OCI-M1 (cell line): Measurements from ENCODE around the gene KPTN.

Source experiments
- DNase-seq: peaks from one replicate; lab custom pipeline; 2025; lab: John Stamatoyannopoulos, UW

KPTN gene

DNA sequence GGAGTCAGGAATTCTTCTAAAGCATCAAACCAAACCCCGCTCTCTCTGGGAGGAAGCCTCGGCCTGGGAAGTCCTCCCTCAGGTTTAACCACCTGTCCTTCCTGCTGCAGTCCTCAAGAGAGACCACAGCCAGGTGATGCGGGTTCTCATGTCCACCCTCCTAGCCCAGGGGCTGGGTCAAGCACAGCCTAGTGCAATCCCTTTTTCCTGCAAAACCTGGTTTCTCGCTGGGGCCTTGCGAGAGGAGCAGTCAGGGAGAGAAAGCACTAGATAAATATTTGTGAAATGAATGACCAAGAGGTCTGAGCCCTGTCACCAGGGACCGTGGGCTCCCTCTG is 14.7 kb downstream of the KPTN start:
- DNase-seq, result no peak

DNA sequence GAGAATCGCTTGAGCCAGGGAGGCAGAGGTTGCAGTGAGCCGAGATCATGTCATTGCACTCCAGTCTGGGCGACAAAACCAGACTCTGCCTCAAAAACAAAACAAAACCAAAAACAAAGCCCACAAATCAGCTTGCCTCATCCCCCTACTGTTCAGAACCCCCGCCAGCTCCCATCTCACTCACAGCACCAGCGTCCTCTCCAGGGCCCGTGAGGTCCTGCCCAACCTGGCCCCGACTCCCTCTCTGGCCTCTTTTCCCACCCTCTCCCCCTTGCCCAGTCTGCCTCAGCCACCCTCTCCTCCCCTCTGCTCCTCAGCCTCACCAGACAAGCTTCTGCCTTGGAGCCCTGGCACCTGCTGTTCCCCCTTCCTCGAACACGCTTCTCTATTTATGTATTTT is 16.1 kb downstream of the KPTN start:
- no peak for DNase-seq

DNA sequence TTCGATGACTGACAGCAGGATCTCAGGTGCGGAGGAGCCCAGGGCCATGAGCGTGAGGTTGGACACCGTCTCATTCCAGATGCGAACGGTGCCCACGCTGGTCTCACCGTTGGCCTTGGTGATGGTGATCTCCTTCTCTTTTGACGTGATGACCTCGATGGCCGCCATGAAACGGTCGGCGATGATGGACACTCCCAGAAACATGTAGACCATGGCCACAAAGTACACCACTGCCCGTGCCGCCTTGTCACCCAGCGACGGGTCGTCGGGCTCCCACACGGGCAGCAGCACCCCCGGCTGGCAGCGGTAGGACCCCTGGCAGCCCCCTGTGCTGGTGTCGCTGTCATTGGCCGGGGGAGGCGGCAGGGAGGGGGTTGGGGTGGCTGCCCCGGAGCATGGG is 18.1 kb downstream of the KPTN start:
- no peak for DNase-seq

DNA sequence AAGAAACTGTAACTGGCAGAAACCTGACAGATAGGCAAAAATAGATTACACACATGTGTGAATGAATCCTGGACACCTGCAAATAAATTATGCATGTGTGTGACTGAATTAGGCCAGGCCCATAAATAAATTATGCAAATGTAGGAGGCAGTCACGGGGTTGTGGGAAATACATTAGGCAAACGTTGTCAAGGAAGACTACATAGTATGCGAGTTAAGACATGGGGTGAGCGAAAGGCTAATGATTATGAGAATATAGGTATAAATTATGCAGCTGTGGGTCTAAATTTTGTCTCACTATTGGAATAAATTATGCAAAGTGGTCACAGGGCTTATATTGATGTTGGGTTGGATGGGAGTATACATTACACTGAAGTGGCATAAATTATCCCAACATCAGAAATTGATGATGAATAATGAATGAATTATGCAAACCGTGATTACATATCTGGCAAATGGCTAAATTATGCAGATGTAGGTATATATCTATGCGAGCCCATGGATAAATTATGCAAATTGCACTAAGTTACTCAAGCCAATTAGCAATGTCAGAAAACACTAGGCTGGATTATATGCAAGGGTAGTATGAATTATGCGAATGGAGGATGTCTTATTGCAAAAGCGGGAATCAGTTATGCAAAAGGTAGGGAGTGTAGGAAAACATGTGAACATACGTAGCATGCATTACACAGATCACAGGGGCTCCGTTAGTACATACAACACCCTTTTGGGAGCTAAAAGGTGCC is 19.2 kb downstream of the KPTN start:
- DNase-seq, result no peak

DNA sequence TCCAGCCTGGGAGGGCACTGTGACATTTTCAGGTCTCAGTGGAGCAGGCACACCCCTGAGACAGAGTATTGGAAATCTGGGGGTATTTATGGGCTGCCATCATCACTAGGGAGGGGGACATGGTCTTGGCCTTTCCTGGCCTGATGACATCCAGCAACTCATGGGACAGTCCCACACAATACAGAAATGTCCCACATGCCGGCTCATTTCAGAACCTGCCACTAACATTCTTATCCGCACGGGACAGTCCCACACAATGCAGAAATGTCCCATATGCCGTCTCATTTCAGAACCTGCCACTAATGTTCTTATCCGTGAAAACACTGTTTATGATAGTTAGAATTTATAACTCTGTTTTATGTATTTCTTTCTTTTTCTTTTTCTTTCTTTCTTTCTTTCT is 22.1 kb downstream of the KPTN start:
- no peak for DNase-seq

DNA sequence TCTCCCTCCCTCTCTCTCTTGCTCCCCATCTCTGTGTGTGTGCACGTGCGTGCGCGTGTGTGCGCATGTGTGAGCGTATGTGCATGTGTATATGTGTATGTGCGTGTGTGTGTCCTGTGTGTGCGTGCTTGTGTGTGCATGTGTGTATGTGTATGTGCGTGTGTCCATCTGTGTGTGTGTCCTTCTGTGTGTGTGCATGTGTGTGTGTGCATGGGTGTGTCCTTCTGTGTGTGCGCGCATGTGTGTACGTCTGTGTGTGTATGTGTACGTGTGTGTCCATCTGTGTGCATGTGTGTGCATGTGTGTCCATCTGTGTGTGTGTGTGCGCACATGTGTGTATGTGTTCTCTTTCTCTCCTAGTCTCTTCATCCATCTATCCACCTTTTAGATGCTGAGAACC is 24.5 kb downstream of the KPTN start:
- DNase-seq, result no peak

DNA sequence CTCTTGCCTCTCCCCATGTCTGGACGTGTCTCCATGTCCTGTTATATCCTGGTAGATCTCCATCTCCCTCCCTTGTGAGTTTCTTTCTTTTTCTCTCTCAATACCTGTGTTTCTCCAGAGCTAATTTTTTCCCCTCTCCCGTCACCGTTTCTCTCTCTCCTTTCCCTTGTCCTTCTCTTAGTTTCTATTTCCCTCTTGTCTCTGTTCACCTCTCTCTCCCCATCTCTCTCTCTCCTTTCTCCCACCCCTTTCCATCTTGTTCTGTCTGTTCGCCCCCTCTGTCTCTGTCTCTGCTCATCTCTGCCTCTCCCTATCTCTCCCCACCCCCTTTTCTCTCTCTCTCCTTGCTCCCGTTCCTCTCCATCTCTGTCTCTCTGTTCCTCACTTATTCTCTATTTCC is 25.3 kb downstream of the KPTN start:
- no peak for DNase-seq

DNA sequence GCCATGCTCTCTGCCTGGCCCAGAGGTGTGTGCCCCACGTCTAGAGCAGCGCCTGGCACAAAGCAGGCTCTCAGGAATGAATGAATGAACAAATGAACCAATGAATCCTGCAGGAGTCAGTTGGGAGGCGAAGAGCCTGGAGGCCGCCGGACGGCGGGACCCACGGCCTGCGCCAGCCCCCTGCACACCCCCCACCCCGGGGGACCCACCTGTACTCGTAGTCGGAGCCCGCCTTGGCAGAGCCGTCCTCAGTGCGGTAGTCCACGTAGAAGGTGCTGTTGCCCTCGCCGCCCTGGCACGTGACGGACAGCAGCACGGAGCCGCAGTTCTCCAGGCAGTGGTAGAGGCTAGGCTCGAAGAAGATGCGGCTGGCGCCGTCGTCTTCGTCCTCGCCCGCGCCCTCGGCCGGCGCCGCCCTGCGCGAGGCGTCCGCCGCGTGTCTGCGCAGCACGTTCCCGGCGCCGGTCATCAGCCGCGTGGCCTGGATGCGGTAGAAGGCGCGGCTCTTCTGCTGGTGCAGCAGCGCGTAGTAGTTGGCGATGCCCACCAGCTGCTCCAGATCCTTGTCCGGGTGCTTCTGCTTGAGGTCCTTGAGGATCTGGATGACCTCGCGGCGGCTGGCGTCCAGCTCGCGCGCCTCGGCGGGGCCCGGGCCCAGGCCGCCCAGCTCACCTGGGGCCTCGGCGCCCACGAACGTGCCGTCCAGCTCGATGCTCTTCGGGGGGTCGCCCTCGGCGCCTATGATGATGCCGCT is 27.1 kb downstream of the KPTN start:
- no peak for DNase-seq

DNA sequence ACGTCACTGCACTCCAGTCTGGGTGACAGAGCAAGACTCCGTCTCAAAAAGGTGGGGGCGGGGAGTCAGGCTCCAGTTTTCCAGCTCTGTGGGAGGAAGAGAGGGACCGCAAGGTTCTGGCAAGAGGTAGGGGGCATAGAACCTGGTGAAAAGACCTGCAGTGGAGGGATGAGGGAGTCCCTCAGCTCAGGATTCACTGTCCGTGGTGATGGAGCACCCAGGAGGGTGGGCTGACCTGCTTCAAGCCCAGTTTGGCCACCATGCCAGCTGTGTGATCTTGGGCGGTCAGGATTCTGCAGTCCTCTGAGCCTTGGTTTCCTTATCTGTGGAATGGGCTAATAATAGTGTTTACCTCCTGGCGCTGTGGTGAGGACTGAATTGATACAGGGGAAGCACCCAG is 33.5 kb downstream of the KPTN start:
- DNase-seq, result no peak

DNA sequence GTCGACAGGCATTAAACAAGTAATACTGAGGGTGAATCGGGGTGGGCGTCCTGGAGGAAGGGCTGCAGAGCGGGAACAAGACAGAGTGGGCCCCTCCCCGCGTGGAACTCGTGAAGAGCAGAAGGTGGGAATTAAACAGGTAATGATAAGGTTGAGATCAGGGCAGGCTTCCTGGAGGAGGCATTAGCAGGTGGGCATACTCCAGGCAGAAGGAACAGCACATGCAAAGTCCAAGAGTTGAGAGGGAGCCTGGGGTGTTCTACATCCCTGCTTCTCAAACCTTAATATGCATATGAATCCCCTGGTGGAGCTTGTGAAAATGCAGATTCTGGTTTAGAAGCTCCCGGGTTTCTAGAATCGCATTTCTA is 35.7 kb downstream of the KPTN start:
- DNase-seq, result no peak

DNA sequence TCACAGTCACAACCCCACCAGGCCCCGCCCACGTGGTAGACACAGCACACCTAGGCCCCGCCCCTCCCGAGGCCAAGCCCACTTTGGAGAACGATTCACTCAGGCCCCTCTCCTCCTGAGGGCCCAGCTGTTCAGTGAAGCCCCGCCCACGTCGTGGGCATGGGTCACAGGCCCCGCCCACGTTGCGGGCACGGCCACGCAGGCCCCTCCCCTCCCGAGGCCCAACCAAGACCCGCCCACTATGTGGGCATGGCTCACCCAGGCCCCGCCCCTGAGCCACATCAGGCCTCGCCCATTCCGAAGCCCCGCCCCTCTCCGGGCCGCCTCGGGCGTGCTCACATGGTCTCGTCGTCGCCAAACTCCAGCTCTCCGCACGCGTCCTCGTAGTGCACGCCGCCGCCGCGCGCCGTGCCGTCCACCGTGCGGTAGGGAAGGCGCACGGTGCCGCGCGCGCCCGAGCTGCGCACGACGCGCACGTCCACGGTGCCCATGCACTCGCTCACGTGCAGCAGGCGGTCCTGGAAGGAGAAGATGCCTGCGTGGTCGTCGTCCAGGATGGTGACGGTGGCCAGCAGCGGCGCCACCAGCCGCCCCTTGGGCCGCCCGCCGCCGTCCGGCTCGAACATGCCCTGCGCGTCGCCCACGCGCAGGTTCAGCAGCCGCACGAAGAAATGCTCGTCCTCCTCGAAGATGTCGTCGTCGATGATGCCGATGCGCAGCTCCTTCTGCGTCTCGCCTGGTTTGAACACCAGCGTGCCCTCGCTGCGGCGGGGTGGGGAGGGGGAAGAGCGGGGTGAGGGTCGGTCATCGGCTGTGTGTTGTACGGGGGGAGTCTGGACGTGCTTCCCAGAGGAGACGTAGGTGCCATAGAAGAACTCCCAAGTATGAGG is 36.3 kb downstream of the KPTN start:
- DNase-seq, result peak; percentile 42

DNA sequence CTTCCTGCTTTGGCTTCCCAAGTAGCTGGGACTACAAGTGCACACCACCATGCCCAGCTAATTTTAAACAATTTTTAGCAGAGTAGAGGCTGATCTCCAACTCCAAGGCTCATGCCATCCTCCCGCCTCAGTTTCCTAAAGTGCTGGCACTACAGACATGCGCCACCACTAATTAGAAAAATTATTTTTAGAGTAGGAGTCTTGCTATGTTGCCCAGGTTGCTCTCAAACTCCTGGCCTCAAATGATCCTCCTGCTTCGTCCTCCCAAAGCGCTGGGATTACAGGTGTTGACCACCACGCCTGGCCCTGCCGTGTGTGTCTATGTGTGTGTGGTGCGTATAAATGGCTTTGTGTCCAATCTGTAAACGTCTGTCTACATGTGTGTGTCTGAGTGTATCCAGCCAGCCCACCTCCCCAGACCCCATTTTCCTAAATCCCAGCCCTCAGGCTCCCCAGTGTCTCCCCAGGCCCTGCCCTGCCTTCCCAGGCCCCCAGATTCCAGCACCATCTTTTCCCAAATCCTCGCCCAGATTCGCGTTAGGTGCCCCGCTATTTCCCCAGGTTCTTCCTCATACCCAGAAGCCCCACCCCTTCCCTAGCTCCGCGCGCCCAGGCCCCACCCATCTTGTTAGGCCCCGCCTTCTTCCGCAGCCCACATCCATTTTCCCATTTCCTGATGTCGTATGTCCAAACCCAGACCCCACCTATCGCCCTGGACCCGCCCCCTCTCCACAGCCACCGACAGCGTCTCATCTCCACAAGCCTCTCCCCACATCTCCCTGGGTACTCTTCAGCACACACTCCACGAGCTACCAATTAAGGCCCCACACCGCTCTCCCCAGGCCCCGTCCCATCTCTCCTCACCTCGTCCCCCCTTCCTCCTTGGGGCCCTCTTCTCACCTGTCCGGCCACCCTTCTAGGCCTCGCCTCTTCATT is 37.2 kb downstream of the KPTN start:
- peak; percentile 36 for DNase-seq

DNA sequence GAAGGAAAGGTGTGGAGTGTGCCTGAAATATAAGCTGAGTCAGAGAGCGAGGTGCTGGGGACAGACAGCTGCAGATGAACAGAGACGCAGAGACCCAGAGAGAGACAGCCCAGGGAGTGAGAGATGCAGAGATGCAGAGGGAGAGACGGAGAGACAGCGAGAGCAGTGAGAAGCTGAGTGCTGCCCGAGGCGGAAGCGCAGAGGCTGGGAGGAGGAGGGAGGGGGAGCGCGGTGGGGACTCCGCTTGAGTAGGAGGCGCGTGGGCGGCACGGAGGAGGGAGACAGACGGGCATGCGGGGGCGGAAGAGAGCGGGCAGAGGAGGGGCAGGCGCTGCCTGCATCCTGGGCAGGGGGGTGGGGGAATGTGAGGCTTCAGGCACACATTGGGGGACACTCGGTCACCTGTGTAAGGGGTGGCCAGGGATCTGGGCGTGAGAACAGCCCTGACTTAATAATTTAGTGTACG is 38.0 kb downstream of the KPTN start:
- peak; percentile 79 for DNase-seq

DNA sequence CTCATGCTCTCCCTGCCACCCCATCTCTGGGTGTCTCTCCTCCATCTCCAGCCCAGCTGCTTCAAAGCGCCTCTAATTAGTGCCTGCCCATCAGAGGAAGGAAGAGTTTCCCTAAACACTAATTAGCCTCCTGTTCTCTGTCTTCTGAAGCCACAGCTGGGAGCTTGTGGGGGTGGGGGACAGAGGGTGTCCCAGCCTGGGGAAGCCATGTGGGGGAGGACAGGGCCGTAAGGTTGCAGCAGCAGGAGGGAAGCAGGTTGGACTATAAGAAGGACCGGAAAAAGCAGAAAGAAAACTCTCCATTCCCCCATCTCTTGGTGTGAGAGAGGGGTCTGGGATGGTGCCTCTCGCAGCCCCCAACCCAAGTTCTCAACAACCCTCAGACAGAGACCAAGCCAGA is 38.5 kb downstream of the KPTN start:
- no peak for DNase-seq

DNA sequence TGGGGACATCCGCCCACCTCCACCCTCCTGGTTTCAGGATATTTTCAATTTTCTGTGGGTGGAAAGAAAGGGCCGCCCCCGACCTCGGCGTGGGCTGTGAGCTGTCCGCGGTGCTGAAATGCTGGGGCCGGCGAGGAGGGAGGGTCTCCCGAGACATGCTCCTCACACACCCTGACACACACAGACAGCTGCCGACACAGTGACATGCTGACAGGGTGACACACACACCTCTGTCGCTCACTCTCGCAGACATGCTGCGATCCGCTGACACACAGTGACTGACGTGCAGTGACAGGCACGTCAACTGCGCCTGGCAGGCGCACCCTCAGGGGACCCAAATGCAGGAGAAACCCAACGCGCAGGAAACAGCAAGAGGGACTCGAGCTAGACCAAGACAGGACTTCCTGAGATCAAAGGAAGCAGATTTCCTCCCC is 39.6 kb downstream of the KPTN start:
- DNase-seq, result peak; percentile 37

DNA sequence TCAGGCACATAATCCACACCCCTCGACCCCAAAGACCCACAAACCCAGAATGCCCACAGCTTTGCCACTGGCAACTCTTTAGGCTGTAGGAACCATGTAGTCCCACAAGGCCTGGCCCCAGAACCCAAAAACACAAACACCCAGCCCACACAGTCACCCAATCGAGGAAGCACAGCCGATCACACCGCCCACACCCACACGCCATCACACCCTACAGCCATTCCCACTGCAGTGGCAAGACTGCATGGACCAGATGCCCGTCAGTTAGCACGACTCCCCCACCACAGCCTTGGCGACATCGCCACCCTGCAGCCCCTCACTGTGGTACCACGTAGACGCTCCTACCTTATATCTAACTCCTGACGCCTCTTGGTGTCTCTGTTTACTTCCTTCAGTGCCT is 40.7 kb downstream of the KPTN start:
- DNase-seq, result no peak

DNA sequence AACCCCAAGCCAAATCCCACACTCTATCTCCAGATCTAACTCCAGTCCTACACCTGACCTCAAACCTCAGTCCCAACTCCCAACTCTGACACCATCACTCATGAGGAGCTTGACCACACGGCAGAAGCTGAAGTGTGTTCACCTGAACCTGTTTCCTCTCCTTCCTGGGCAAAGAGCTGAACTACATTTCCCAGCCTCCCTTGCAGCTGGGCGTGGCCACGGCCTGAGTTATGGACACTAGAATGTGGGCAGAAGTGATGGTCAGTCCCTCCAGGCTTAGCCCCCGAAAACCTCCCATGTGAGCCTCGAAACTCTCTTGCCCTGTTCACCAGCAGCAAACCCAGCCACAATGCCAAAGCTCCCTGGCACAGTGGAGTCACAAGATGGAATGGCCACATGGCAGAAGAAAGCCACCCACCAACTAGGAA is 45.2 kb downstream of the KPTN start:
- DNase-seq, result no peak

DNA sequence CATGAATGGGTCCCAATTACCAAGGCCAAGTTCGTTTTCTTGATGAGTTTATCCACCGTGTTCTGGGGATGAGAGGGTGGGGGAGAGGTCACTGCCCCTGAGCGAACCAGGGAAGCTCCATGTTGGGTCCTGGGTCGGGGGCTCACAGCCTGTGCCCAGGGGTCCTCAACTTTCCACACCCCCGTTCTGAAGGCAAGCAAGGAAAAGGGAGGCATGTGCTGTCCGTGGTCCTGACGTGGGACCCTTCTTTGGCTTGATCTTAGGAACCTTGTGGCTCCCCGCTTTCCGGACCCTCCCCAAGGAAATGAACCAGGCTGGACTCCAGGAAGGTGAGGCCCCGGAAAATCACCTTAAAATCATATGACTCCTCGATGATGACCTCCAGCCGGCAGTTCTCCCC is 46.5 kb downstream of the KPTN start:
- DNase-seq, result no peak

DNA sequence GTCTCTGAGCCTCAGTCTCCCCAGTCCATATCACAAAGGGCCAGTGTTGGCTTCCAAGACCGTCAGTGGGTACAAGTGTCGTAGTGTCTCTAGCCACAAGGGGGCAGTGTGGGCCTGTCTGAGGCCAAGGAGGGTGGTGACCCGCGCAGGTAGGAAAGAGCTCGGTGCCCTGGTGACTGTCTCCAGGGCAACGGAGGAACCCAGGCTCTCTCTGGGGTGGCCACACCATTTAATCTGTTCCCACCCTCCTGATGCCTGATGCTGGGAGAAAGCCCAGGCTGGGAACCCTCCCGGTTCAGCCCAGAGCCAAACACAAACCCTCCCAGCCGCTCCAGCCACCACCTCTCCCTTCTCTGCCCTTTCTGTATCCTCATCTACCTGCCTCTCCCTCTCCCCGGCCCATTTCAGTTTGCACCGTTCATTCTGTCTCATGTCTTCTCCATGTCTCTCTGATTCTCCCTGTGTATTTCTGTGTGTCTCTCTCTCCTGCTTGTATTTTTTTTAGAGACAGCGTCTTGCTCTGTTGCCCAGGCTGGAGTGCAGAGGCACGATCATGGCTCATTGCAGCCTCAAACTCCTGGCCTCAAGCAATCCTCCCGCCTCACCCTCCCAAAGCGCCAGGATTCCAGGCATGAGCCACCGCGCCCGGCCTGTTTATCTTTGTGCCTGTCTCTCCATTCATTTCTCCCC is 47.2 kb downstream of the KPTN start:
- DNase-seq, result peak; percentile 88

DNA sequence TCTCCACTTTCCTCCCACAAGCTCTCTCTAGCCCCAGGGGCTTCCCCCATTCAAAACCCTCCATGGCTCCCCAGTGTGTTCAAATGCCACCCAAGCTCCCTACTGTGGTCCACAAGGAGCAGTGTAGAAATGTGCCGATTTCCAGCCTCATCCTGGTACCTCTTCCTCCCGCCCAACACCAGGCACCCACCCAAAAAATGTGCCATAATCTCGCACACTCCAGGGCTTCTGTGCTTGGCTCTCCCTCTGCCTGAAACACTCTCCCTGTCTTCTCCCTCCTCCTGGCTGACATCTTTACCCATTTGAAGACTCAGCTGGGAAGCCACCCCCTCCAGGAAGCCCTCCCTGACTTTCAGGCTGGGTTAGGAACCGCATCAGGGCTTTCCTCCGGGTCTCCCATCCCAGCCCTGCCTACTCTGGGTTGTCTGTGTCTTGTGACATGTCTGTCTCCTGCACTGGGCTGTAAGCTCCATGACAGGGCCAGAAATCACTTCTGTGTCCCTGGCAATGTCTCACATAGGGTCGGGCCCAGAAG is 48.1 kb downstream of the KPTN start:
- DNase-seq, result no peak

DNA sequence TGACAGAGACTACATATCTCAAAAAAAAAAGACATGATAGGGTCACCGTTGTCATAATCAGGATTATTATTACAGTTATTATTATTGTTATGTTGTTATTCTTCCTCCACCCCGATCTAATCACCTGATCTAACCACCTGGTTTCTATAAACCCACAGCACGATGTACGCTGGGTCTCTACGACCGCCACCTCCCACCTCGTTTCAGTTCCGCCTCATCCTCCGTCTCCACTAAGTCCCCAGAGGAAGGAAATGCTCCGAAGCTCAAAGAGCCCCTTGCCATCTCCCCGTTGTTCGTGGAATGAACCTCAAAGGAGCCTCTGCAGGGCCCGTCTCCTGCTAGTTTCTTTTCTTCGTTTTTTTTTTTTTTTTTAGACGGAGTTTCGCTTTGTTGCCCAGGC is 48.8 kb downstream of the KPTN start:
- DNase-seq, result no peak
